ENCODE data around the gene S1PR4. TPM values are rescaled to one million over a fixed set of nuclear protein-coding genes. Genes with fewer than 3 reads are reported as not detected.
"Not testable (repeated sequence)": the region's sequence is repeated elsewhere in the genome, so short reads cannot be mapped to it uniquely, and the experiment has no call there.

Gene S1PR4
- total and polyA plus RNA-seq, 7 experiments from 2014 or later: 61.0 to 589 (median 213) TPM

- peak overlapping the region in 3 of 10 donors; percentile 29 to 79 (median 72) for H3K4me3 Mint-ChIP-seq
- Histone ChIP-seq H3K4me1 (ENCODE audit: control insufficient read depth in 2 of 2, insufficient read depth in 2 of 2, low read length in 2 of 2) (peaks cover 17 to 24% of the 10 kb centered on the region in 2 donors), H3K27ac (ENCODE audit: low read depth, low read length) (peak overlapping the region; percentile 49), H3K4me3 (ENCODE audit: low read length) (peak overlapping the region; percentile 31)
- POLR2A ChIA-PET; intact Hi-C loops (cut with micrococcal nuclease); CTCF ChIA-PET; H3K36me3 ChIP-seq (ENCODE audit: control insufficient read depth in 2 of 3, insufficient read depth in 3 of 3, low read length in 3 of 3); ATAC-seq; H3K27me3 Mint-ChIP-seq; H3K9me3 Mint-ChIP-seq; DNase-seq; H3K9me3 ChIP-seq (ENCODE audit: control insufficient read depth in 2 of 3, low read length in 3 of 3); H3K27me3 ChIP-seq (ENCODE audit: control insufficient read depth in 2 of 2, insufficient read depth in 2 of 2, low read length in 2 of 2): not testable (repeated sequence)
- H3K36me3 Mint-ChIP-seq: peaks cover 0 to 42% (median 0%) of the 10 kb centered on the region in 5 donors
- H3K4me1 Mint-ChIP-seq: peaks cover 0 to 18% (median 0%) of the 10 kb centered on the region in 7 donors
- H3K27ac Mint-ChIP-seq: peak overlapping the region in 3 of 9 donors; percentile 85 to 91 (median 87)
Measured at GRCh38 chr19:3154447-3154846, 24.1 kb upstream of the S1PR4 start.

GRCh38 chr19:3154957-3155736 is 23.4 kb upstream of the S1PR4 start:
- Histone ChIP-seq H3K9me3 (ENCODE audit: control insufficient read depth in 2 of 3, low read length in 3 of 3) (peaks cover 0 to 6% (median 0%) of the 10 kb centered on the region in 3 experiments), H3K27me3 (ENCODE audit: control insufficient read depth in 2 of 2, insufficient read depth in 2 of 2, low read length in 2 of 2) (no peaks in the 10 kb centered on the region), H3K27ac (ENCODE audit: low read depth, low read length) (peak overlapping the region; percentile 49), H3K4me3 (ENCODE audit: low read length) (peak overlapping the region; percentile 31), H3K4me1 (ENCODE audit: control insufficient read depth in 2 of 2, insufficient read depth in 2 of 2, low read length in 2 of 2) (peaks cover 17 to 24% of the 10 kb centered on the region in 2 donors), H3K36me3 (ENCODE audit: control insufficient read depth in 2 of 3, insufficient read depth in 3 of 3, low read length in 3 of 3) (no peaks in the 10 kb centered on the region)
- Mint-ChIP-seq H3K4me3 (peak overlapping the region in 5 of 10 donors; percentile 53 to 80 (median 72)), H3K27me3 (no peaks in the 10 kb centered on the region), H3K36me3 (peaks cover 0 to 43% (median 0%) of the 10 kb centered on the region in 5 donors), H3K27ac (peak overlapping the region in 6 of 9 donors; percentile 69 to 91 (median 86)), H3K9me3 (peaks cover 0 to 5% (median 0%) of the 10 kb centered on the region in 11 donors), H3K4me1 (peaks cover 0 to 19% (median 0%) of the 10 kb centered on the region in 7 donors)
- POLR2A ChIA-PET: interaction anchor here (0.7 to 0.9 kb wide), 2 partner anchors 9 to 15 kb away, joined by 3 read pairs; no protein-coding TSS in a partner anchor
- CTCF ChIA-PET: no interaction called here
- peak; percentile 94 for ATAC-seq
- DNase-seq: peak in 8 of 9 donors; percentile 54 to 82 (median 68)
- intact Hi-C loops (cut with micrococcal nuclease): loop anchor here in 1 of 2 donors (1.0 kb wide), 2 partner anchors 9 to 22 kb away; no protein-coding TSS in a partner anchor

GRCh38 chr19:3157096-3157845 is 21.3 kb upstream of the S1PR4 start:
- H3K9me3 ChIP-seq (ENCODE audit: control insufficient read depth in 2 of 3, low read length in 3 of 3): peaks cover 0 to 6% (median 0%) of the 10 kb centered on the region in 3 experiments
- H3K27me3 Mint-ChIP-seq: no peaks in the 10 kb centered on the region
- CTCF ChIA-PET: interaction anchor here (1.0 kb wide), 2 partner anchors 28 to 53 kb away, joined by 3 to 6 read pairs; no protein-coding TSS in a partner anchor
- intact Hi-C loops (cut with micrococcal nuclease): no loop called here
- H3K4me3 Mint-ChIP-seq: peak overlapping the region in 1 of 10 donors; percentile 24
- POLR2A ChIA-PET: no interaction called here
- no peak overlapping the region for H3K4me3 ChIP-seq (ENCODE audit: low read length)
- H3K27ac Mint-ChIP-seq: peak overlapping the region in 6 of 9 donors; percentile 21 to 81 (median 68)
- H3K36me3 Mint-ChIP-seq: peaks cover 0 to 58% (median 0%) of the 10 kb centered on the region in 5 donors
- H3K27ac ChIP-seq (ENCODE audit: low read depth, low read length): no peak overlapping the region
- H3K4me1 Mint-ChIP-seq: peaks cover 0 to 37% (median 0%) of the 10 kb centered on the region in 7 donors
- peaks cover 17 to 24% of the 10 kb centered on the region in 2 donors for H3K4me1 ChIP-seq (ENCODE audit: control insufficient read depth in 2 of 2, insufficient read depth in 2 of 2, low read length in 2 of 2)
- H3K36me3 ChIP-seq (ENCODE audit: control insufficient read depth in 2 of 3, insufficient read depth in 3 of 3, low read length in 3 of 3): no peaks in the 10 kb centered on the region
- no peak for DNase-seq
- no peak for ATAC-seq
- peaks cover 0 to 8% (median 0%) of the 10 kb centered on the region in 11 donors for H3K9me3 Mint-ChIP-seq
- no peaks in the 10 kb centered on the region for H3K27me3 ChIP-seq (ENCODE audit: control insufficient read depth in 2 of 2, insufficient read depth in 2 of 2, low read length in 2 of 2)

- peaks cover 0 to 9% (median 0%) of the 10 kb centered on the region in 11 donors for H3K9me3 Mint-ChIP-seq
- intact Hi-C loops (cut with micrococcal nuclease): no loop called here
- H3K4me3 Mint-ChIP-seq: no peak overlapping the region
- H3K36me3 Mint-ChIP-seq: peaks cover 0 to 75% (median 0%) of the 10 kb centered on the region in 5 donors
- Histone ChIP-seq H3K27me3 (ENCODE audit: control insufficient read depth in 2 of 2, insufficient read depth in 2 of 2, low read length in 2 of 2) (no peaks in the 10 kb centered on the region), H3K36me3 (ENCODE audit: control insufficient read depth in 2 of 3, insufficient read depth in 3 of 3, low read length in 3 of 3) (no peaks in the 10 kb centered on the region), H3K27ac (ENCODE audit: low read depth, low read length) (no peak overlapping the region), H3K9me3 (ENCODE audit: control insufficient read depth in 2 of 3, low read length in 3 of 3) (no peaks in the 10 kb centered on the region), H3K4me1 (ENCODE audit: control insufficient read depth in 2 of 2, insufficient read depth in 2 of 2, low read length in 2 of 2) (peaks cover 15 to 16% of the 10 kb centered on the region in 2 donors), H3K4me3 (ENCODE audit: low read length) (no peak overlapping the region)
- H3K27me3 Mint-ChIP-seq: no peaks in the 10 kb centered on the region
- H3K27ac Mint-ChIP-seq: peak overlapping the region in 2 of 9 donors; percentile 23 to 55
- ChIA-PET CTCF (interaction anchor here (0.6 to 1.7 kb wide), 3 partner anchors 31 to 54 kb away, joined by 3 to 8 read pairs (median 4); no protein-coding TSS in a partner anchor), POLR2A (no interaction called here)
- ATAC-seq (no peak), DNase-seq (no peak)
- H3K4me1 Mint-ChIP-seq: peaks cover 7 to 50% (median 8%) of the 10 kb centered on the region in 7 donors
Measured at GRCh38 chr19:3159565-3159964, 19.0 kb upstream of the S1PR4 start.

GRCh38 chr19:3160219-3160618 is 18.4 kb upstream of the S1PR4 start:
- H3K4me1 ChIP-seq (ENCODE audit: control insufficient read depth in 2 of 2, insufficient read depth in 2 of 2, low read length in 2 of 2): peaks cover 9 to 10% of the 10 kb centered on the region in 2 donors
- intact Hi-C loops (cut with micrococcal nuclease): loop anchor here (5.0 to 10.0 kb wide), 2 partner anchors 85 to 273 kb away; no protein-coding TSS in a partner anchor
- H3K36me3 Mint-ChIP-seq: peaks cover 0 to 77% (median 0%) of the 10 kb centered on the region in 5 donors

GRCh38 chr19:3161453-3161852 is 17.1 kb upstream of the S1PR4 start:
- H3K27ac Mint-ChIP-seq: peak overlapping the region in 2 of 9 donors; percentile 16 to 47
- ChIA-PET POLR2A (interaction anchor here (1.3 to 1.5 kb wide), 2 partner anchors 10 to 23 kb away, joined by 3 to 4 read pairs; no protein-coding TSS in a partner anchor), CTCF (interaction anchor here (0.5 to 3.5 kb wide), 11 partner anchors 10 to 200 kb away, joined by 3 to 34 read pairs (median 5); no protein-coding TSS in a partner anchor)
- no peaks in the 10 kb centered on the region for H3K27me3 Mint-ChIP-seq
- intact Hi-C loops (cut with micrococcal nuclease): loop anchor here (5.0 to 10.0 kb wide), 2 partner anchors 87 to 274 kb away; no protein-coding TSS in a partner anchor
- ATAC-seq: no peak
- H3K36me3 Mint-ChIP-seq: peaks cover 0 to 75% (median 0%) of the 10 kb centered on the region in 5 donors
- no peak overlapping the region for H3K4me3 Mint-ChIP-seq
- H3K9me3 ChIP-seq (ENCODE audit: control insufficient read depth in 2 of 3, low read length in 3 of 3): no peaks in the 10 kb centered on the region
- no peak overlapping the region for H3K4me3 ChIP-seq (ENCODE audit: low read length)
- no peak overlapping the region for H3K27ac ChIP-seq (ENCODE audit: low read depth, low read length)
- H3K4me1 ChIP-seq (ENCODE audit: control insufficient read depth in 2 of 2, insufficient read depth in 2 of 2, low read length in 2 of 2): no peaks in the 10 kb centered on the region
- no peaks in the 10 kb centered on the region for H3K36me3 ChIP-seq (ENCODE audit: control insufficient read depth in 2 of 3, insufficient read depth in 3 of 3, low read length in 3 of 3)
- H3K4me1 Mint-ChIP-seq: peaks cover 12 to 58% (median 15%) of the 10 kb centered on the region in 7 donors
- DNase-seq: no peak
- H3K9me3 Mint-ChIP-seq: peaks cover 0 to 11% (median 0%) of the 10 kb centered on the region in 11 donors
- no peaks in the 10 kb centered on the region for H3K27me3 ChIP-seq (ENCODE audit: control insufficient read depth in 2 of 2, insufficient read depth in 2 of 2, low read length in 2 of 2)

More at GRCh38 chr19:3160219-3160618, 18.4 kb upstream of the S1PR4 start:
- ATAC-seq: no peak
- no peaks in the 10 kb centered on the region for H3K9me3 ChIP-seq (ENCODE audit: control insufficient read depth in 2 of 3, low read length in 3 of 3)
- Mint-ChIP-seq H3K9me3 (peaks cover 0 to 9% (median 0%) of the 10 kb centered on the region in 11 donors), H3K27ac (peak overlapping the region in 3 of 9 donors; percentile 1 to 47 (median 23)), H3K4me3 (no peak overlapping the region), H3K4me1 (peaks cover 7 to 52% (median 9%) of the 10 kb centered on the region in 7 donors), H3K27me3 (no peaks in the 10 kb centered on the region)
- no peaks in the 10 kb centered on the region for H3K36me3 ChIP-seq (ENCODE audit: control insufficient read depth in 2 of 3, insufficient read depth in 3 of 3, low read length in 3 of 3)
- no peak for DNase-seq
- H3K27ac ChIP-seq (ENCODE audit: low read depth, low read length): no peak overlapping the region
- H3K4me3 ChIP-seq (ENCODE audit: low read length): no peak overlapping the region
- CTCF ChIA-PET: interaction anchor here (0.6 to 1.7 kb wide), 4 partner anchors 32 to 199 kb away, joined by 3 to 8 read pairs (median 4); no protein-coding TSS in a partner anchor
- H3K27me3 ChIP-seq (ENCODE audit: control insufficient read depth in 2 of 2, insufficient read depth in 2 of 2, low read length in 2 of 2): no peaks in the 10 kb centered on the region
- POLR2A ChIA-PET: no interaction called here

All from naive thymus-derived CD4-positive, alpha-beta T cell (primary cell).